GM12878 (cell line): ENCODE data around the gene KRTAP10-11. TPM values are rescaled to one million over a fixed set of nuclear protein-coding genes. Genes with fewer than 3 reads are reported as not detected.

Source experiments
- ATAC-seq: fragments of 200-7000 bp; cut with Tn5 transposase; 3 replicates; pipeline ENCODE4 v1.9.1; 2020; ENCODE audit warnings: mild to moderate bottlenecking, moderate library complexity
- BruUV-seq: library from RNA; stranded (reverse); fragments of 400-500 nt; replicated peaks from 2 replicates; lab custom pipeline; 2021; lab: Mats Ljungman, UMichigan
- CTCF ChIA-PET: fragments of 300-600 bp; sonication (Branson Sonifier 250); formaldehyde crosslinking; extraction: SDS; loops from one replicate; lab custom pipeline; 2021; ENCODE audit warnings: inconsistent platforms; lab: Yijun Ruan, JAX
- POLR2A ChIA-PET: fragments of 350-600 bp; formaldehyde crosslinking; extraction: SDS; loops from one replicate; lab custom pipeline; 2021; ENCODE audit warnings: inconsistent platforms; lab: Charles Lee
- RAD21 ChIA-PET: fragments of 300-600 bp; sonication (Branson Sonifier 250); formaldehyde crosslinking; loops from one replicate; lab custom pipeline; 2023; ENCODE audit warnings: antibody characterized with exemption; ENCODE audit not compliant: unreplicated experiment; lab: Charles Lee
- SMC1A ChIA-PET: fragments of 300-600 bp; sonication (Branson Sonifier 250); formaldehyde crosslinking; loops from one replicate; lab custom pipeline; 2023; ENCODE audit not compliant: unreplicated experiment, uncharacterized antibody; lab: Charles Lee
- DNase-seq: peaks from one replicate; pipeline ENCODE4 v3.0.0-alpha.2; 2011; ENCODE audit warnings: low read depth, low spot score
- FAIRE-seq: peaks from 3 replicates; lab custom pipeline; 2011; peaks lifted over from hg19 to GRCh38; lab: Jason Lieb, UNC
- H2AFZ ChIP-seq: 2 replicates; pipeline ENCODE4 v1.6.0; 2011; ENCODE audit warnings: low read depth, low read length, control low read depth; ENCODE audit not compliant: control insufficient read depth
- H3K27ac ChIP-seq: 2 replicates; pipeline ENCODE4 v1.5.1; 2011; ENCODE audit warnings: control low read depth; ENCODE audit not compliant: control insufficient read depth, insufficient read depth
- H3K27me3 ChIP-seq, 2 experiments: replicated peaks in 1 of 2; 2 replicates each; pipeline versions ENCODE4 v1.6.0 to v1.6.1; 2011; ENCODE audit warnings: low read length in 1 of 2; ENCODE audit not compliant: control insufficient read depth in 2 of 2, insufficient read depth in 2 of 2
- H3K36me3 ChIP-seq, 2 experiments: 2 replicates each; pipeline ENCODE4 v1.5.1; 2011; ENCODE audit warnings: low read length in 1 of 2; ENCODE audit not compliant: control insufficient read depth in 2 of 2, insufficient read depth in 2 of 2
- H3K4me1 ChIP-seq: 2 replicates; pipeline ENCODE4 v1.6.1; 2011; ENCODE audit warnings: mild to moderate bottlenecking, low read length, moderate library complexity, mixed read lengths; ENCODE audit not compliant: control insufficient read depth, insufficient read depth
- H3K4me2 ChIP-seq: 2 replicates; pipeline ENCODE4 v1.6.0; 2011; ENCODE audit warnings: control low read depth; ENCODE audit not compliant: control insufficient read depth, insufficient read depth
- H3K4me3 ChIP-seq: fragments of 200-600 bp; sonication (generic); 2 replicates; pipeline ENCODE4 v1.5.1; 2016
- H3K79me2 ChIP-seq: 2 replicates; pipeline ENCODE4 v1.6.0; 2011; ENCODE audit warnings: low read length; ENCODE audit not compliant: control insufficient read depth, insufficient read depth
- H3K9ac ChIP-seq: 2 replicates; pipeline ENCODE4 v1.8.0; 2011; ENCODE audit warnings: low read length, control low read depth, mixed read lengths; ENCODE audit not compliant: control insufficient read depth, insufficient read depth
- H3K9me3 ChIP-seq: replicated peaks from 3 replicates; pipeline ENCODE4 v1.5.1; 2011; ENCODE audit warnings: mild to moderate bottlenecking, low read length; ENCODE audit not compliant: control insufficient read depth, insufficient read depth
- H4K20me1 ChIP-seq: 2 replicates; pipeline ENCODE4 v1.6.0; 2011; ENCODE audit not compliant: control insufficient read depth, insufficient read depth
- BCLAF1 ChIP-seq: fragments of 450-650 bp; IDR thresholded peaks from 2 replicates; pipeline ENCODE4 v1.6.1; 2017; ENCODE audit warnings: antibody characterized with exemption, mild to moderate bottlenecking, moderate library complexity
- HCFC1 ChIP-seq: fragments of 150-350 bp; IDR thresholded peaks from 2 replicates; pipeline ENCODE4 v1.6.1; 2014; ENCODE audit warnings: low read length
- HDAC6 ChIP-seq: fragments of 200-600 bp; sonication (generic); IDR thresholded peaks from one replicate; pipeline ENCODE4 v1.8.0; 2017; ENCODE audit warnings: antibody characterized with exemption; ENCODE audit not compliant: unreplicated experiment
- MEF2B ChIP-seq: fragments of 450-650 bp; IDR thresholded peaks from 2 replicates; pipeline ENCODE4 v1.6.1; 2018; ENCODE audit warnings: mild to moderate bottlenecking, moderate library complexity; ENCODE audit not compliant: partially characterized antibody, poor library complexity, severe bottlenecking
- MLLT1 ChIP-seq: fragments of 450-650 bp; IDR thresholded peaks from 2 replicates; pipeline ENCODE4 v1.6.1; 2016; ENCODE audit warnings: mild to moderate bottlenecking
- POLR2AphosphoS2 ChIP-seq: IDR thresholded peaks from 2 replicates; pipeline ENCODE4 v1.6.1; 2011; ENCODE audit warnings: low read depth, mild to moderate bottlenecking, low read length, improper control_type of control experiment, moderate library complexity
- POLR2AphosphoS5 ChIP-seq: IDR thresholded peaks from 2 replicates; pipeline ENCODE4 v1.6.1; 2011; ENCODE audit warnings: mild to moderate bottlenecking, low read length, inconsistent platforms
- RAD21 ChIP-seq: IDR thresholded peaks from 2 replicates; pipeline ENCODE4 v1.6.1; 2011; ENCODE audit warnings: mild to moderate bottlenecking, low read depth, low read length, moderate library complexity; ENCODE audit not compliant: insufficient read depth
- ZBTB40 ChIP-seq: fragments of 450-650 bp; IDR thresholded peaks from 2 replicates; pipeline ENCODE4 v1.6.1; 2016; ENCODE audit warnings: mild to moderate bottlenecking, moderate library complexity, borderline replicate concordance
- ZNF687 ChIP-seq: fragments of 450-650 bp; IDR thresholded peaks from 2 replicates; pipeline ENCODE4 v1.6.1; 2017; ENCODE audit warnings: mild to moderate bottlenecking, moderate library complexity
- WGBS: methylation state at CpG from one replicate; pipeline ENCODE4 v1.1.6; 2016; ENCODE audit warnings: low lambda C conversion rate; ENCODE audit not compliant: insufficient replicate concordance, insufficient coverage; ENCODE audit errors: missing lambda C conversion rate; 5-methylcytosine and 5-hydroxymethylcytosine counted together
- in situ Hi-C: fragments of 300-500 bp; cut with MboI; formaldehyde crosslinking; loops from 9 replicates; pipeline ENCODE4 v1.14.3; 2018; ENCODE audit warnings: mixed read lengths
- intact Hi-C: fragments of 100-400 bp; cut with micrococcal nuclease; formaldehyde crosslinking; loops from one replicate; pipeline ENCODE4 v1.14.2; 2022; ENCODE audit not compliant: unreplicated experiment
- polyA plus RNA-seq, 11 experiments: library from polyadenylated mRNA; depleted of rRNA in 4 of 11; unstranded in 6 of 11; stranded (reverse) in 5 of 11; fragments of >200 nt; fragmentation: Nextera tagmentation in 4 of 11; fragmentation: Illumina TruSeq in 1 of 11; extraction: Ambion mirVana in 4 of 11; extraction: Trizol in 1 of 11; gene quantifications; 1 replicate in 1 of 11; 2 replicates in 10 of 11; pipeline versions ENCODE4 v1.2.1 to v1.2.3, GENCODE V29; 2011 to 2016; ENCODE audit warnings: inconsistent platforms in 2 of 11, missing spikeins in 2 of 11, low read depth in 1 of 11
- total RNA-seq, 4 experiments: library from RNA; depleted of rRNA in 3 of 4; stranded (reverse); fragments of >200 nt in 3 of 4; fragmentation: Illumina TruSeq in 1 of 4; extraction: Trizol in 1 of 4; gene quantifications; 2 replicates each; pipeline versions ENCODE4 v1.2.1 to v1.2.3, GENCODE V29; 2013 to 2021

KRTAP10-11 gene
- total and polyA plus RNA-seq, 10 of the 15 experiments (the other 5 are each of a cell fraction or from before 2014, with no cell fraction given) = not detected

GRCh38 chr21:44611551-44611950 lies 34.7 kb upstream of the KRTAP10-11 start (continued):
- TF ChIP-seq ZBTB40 (no peak), MLLT1 (no peak), HDAC6 (no peak), HCFC1 (no peak)

GRCh38 chr21:44612029-44612486 lies 34.2 kb upstream of the KRTAP10-11 start, which contains the start of gene KRTAP10-8:
Gene KRTAP10-8 (plus strand): TSS chr21:44612079. CDS start chr21:44612101, 22 bp downstream.
- BruUV-seq = no TSS peak
- no peak for FAIRE-seq
- TF ChIP-seq BCLAF1 = no peak
- no peak for TF ChIP-seq RAD21
- TF ChIP-seq MEF2B = no peak
- TF ChIP-seq ZNF687 = no peak
- TF ChIP-seq POLR2AphosphoS2 = no peak
- no peak for TF ChIP-seq POLR2AphosphoS5

More at GRCh38 chr21:44612029-44612486, 34.2 kb upstream of the KRTAP10-11 start, which contains the start of gene KRTAP10-8:
- no peak for ATAC-seq
- ChIA-PET POLR2A (no interaction called here), RAD21 (no interaction called here), SMC1A (no interaction called here), CTCF (no interaction called here)
- in situ Hi-C loops = no loop called here
- H3K4me1 ChIP-seq = no peaks in the 10 kb centered on the region
- H3K9ac ChIP-seq = no peak within 1 kb of the TSS
- H3K9me3 ChIP-seq = peaks cover 2% of the 10 kb centered on the region; the same call in 1 of the 3 replicates
- no peaks in the 10 kb centered on the region for H4K20me1 ChIP-seq
- H3K79me2 ChIP-seq = no peaks in the 10 kb centered on the region
- no peaks in the 10 kb centered on the region for H3K36me3 ChIP-seq
- no peak within 1 kb of the TSS for H2AFZ ChIP-seq
- H3K27ac ChIP-seq = no peak within 1 kb of the TSS
- no peak within 1 kb of the TSS for H3K4me2 ChIP-seq
- H3K4me3 ChIP-seq = no peak within 1 kb of the TSS
- no peak for DNase-seq
- WGBS = 45% methylated on average over 8 of the region's 8 CpGs
- H3K27me3 ChIP-seq = no peaks in the 10 kb centered on the region
- intact Hi-C loops = no loop called here
